HG03103 (cell line): ENCODE results near the gene LIX1L.
A peak's percentile ranks its signal among the peaks of the same experiment; 100 is the strongest.

Experiments
- ATAC-seq: cut with Tn5 transposase; IDR thresholded peaks from one replicate; pipeline ENCODE4 v1.9.1; 2021; ENCODE audit warnings: low read depth; ENCODE audit not compliant: unreplicated experiment

The LIX1L gene

DNA sequence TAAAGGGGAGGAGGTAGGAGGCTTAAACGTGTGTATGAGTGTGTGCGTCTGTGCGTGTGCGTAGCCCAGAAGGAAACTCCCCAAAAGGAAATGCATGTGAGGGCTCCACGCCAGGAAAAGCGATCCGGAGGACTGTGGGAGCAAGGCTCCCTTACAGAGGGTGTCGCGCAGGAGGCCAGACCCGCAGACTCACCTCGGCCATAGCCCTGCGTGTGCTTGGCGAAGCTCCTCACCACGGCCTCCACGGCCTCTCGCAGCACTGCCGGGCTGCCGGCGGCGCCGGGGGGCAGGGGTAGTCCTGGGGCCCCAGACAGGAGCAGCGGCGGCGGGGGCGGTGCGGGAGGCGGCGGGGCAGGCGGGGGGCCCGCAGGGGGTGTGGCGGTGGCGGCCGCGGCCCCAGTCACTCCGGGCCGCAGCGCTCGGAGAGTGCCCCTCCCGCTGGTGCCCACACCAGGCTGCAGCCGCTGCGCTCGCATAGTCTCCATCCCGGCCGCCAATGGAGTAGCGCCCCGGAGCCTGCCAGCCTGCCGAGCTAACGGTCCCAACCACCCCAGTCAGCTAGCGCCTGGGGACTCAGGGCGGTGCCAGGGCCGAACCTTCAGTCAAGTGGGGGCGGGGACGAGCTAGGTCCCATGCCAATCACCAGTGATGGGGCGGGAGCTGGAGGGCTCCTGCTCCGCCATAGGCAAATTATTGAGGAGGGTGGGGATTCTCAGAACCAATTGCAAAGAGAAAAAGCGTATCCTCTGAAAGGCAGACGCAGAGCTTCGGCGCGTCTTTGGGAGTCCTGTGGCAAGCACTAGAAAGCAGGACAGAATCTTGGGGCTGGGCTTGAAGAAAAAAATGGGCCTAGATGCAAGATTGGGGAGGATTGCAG lies at the start of gene LIX1L:
Gene LIX1L, minus strand, starts transcription at position 575 of the 877 bp plus-strand sequence. Its CDS starts 90 bp downstream, at position 485.
- ATAC-seq: peak; percentile 75

DNA sequence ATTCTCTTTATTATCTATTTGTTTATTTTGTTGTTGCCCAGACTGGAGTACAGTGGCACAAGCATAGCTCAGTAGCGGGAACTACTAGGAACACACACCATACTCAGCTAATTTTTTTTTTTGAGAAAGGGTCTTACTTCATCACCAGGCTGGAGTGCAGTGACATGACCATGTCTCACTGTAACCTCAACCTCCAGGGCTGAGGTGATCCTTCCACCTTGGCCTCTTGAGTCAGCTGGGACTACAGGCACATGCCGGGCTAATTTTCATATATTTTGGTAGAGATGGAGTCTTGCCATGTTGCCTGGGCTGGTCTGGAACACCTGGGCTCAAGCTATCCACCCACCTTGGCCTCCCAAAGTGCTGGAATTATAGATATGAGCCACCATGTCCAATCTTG lies 43.9 kb upstream of the LIX1L start:
- no peak for ATAC-seq

GRCh38 chr1:145999321-146000024 lies 41.7 kb upstream of the LIX1L start:
- ATAC-seq: no peak

- ATAC-seq: no peak
Measured at GRCh38 chr1:145997718-145998023, 39.9 kb upstream of the LIX1L start.

DNA sequence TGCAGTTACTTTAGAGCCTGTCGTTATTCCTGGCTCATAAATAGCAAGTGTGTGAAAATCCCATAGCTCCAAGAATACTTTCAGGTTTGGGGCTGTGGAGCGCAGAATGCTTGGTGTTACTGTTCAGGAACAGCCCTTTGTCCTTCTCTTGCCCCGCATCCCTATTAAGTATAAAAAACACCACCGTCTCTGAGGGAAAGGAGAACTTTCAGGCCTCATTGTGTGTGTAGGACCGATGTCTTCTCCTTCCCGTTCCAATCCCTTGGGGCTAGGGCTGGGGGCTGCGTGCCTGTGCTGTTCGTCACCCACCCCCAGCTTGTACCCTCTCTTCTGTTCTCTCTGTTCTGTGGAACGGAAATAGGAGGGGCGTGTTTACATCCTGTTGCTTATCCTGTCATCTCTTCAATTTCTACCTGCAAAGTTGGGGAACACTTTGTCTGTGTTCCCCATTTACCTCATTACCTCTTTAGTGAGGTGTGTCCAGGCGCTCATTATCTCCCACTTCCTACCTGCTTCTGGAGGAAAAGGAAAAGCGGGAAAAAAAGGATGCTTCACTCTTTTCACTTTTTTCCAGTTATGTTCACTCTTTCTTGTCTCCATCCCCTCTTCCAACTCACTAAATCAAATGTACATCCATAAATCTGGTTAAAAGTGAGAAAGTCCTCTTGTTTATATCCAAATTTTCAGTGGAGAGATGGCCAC lies 39.4 kb upstream of the LIX1L start:
- ATAC-seq: peak; percentile 17

DNA sequence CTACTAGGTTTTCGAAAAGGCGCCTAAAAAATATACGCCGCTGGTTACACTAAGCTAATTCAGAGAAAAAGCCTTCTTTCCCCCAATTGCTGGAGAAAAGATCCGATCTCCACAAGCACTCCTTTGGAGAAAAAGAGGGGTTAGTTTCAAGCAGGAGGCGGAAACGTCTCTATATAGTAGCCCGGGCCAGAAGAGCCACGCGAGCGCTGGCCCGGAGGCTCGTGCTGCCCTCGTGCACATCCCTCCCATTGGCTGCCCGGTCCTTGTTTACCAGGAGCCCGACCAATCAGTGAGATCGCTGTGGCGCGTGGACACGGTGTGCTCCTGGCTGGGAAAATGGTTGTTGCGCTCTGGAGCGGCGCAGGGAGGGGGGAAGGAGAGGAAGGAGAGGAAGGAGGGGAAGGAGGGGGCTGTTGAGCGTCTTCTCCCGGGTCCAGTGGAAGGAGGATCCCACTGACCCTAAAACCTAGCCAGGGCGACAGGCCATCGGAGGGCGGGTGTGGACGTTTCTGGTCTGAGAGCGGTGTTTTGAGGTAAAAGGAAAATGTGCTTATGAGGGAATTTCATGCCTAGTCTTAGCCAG lies 38.7 kb upstream of the LIX1L start, which contains the start of gene TXNIP:
Gene TXNIP, minus strand, starts transcription at position 147 of the 583 bp plus-strand sequence. CDS start 313 bp downstream, outside the sequence.
- ATAC-seq: peak; percentile 90

GRCh38 chr1:145995964-145996432 lies 38.2 kb upstream of the LIX1L start:
- ATAC-seq: no peak

DNA sequence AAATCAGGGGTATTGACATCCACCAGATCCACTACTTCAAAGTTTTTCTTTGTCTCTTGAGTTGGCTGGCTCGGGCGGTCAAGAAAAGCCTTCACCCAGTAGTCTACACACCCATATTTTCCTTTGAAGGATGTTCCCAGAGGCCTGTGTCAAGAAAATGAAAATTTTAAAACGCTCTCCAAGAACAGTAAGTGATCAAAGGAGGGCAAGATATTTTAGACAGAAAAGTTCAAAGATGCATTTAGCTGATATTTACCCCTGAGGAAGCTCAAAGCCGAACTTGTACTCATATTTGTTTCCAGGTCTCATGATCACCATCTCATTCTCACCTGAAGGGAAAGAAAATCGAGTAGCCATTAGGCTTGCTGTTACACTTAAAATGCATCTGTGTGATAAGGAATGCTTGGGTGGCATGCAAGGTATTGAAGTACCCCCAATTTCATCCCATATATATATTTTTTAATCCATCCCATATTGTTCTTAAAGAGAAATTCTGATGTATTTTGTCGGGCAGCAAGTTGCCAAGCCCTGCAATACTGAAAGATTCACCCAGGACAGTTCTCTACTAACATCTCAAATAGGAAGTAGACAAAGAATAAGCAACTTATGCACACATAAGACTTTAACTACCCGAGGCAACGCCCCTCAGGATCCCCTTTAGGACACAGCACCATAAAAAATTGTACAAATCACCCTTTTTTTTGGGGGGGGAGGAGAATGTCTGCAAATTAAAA lies 37.5 kb upstream of the LIX1L start:
- ATAC-seq: no peak

GRCh38 chr1:145994391-145995120 lies 36.7 kb upstream of the LIX1L start:
- no peak for ATAC-seq

GRCh38 chr1:145993618-145994390 lies 36.0 kb upstream of the LIX1L start:
- no peak for ATAC-seq

DNA sequence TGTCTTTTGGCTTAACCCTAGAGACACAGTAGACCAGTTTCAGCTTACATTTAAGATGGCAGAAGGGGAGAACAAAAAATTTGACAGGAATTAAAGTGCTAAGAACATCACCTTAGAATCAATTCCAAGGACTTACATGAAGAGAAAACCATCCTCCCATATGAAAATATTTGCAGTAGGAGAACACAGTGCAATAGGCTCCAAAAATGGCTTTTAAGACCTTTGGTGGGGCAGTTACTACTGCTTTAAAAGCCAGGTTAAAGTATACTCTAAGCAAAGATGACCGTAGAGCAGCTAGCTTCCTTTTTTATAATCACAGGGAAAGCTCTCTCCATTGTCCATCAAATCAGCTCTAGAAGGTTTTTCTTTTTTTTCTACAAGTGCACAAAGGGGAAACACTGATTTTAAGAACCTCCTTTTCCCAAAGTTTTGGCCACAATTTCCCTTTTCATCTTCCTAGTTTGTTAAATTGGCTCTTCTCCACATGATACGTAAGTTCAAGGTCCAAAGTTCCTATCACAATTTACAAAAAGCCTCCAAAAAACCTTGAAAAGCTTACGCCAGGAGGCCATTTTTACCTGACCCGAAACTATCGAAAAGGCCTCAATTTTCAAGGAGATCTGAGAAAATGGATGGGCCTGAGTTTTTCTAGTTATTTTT lies 35.3 kb upstream of the LIX1L start:
- no peak for ATAC-seq

DNA sequence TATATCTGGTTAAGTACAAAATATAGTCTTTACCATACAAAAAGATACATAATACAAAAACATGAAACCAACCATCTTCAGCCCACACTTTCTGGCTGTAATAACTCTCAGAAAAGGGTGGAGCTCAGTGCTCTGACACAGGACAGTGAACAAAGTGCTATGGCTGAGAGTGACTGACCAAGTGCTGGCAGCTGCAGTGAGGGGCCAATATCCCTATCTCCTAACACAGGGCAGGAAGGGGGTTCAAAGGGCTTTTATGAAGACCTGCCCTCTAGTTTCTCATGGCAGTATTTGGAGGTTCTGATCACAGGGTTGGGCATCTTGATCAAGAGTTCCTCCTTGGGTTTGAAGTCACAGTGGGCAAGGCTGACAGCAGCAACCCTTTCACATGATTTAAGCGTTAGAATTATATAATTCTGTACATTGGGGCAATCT lies 34.7 kb upstream of the LIX1L start:
- ATAC-seq: no peak

- ATAC-seq: no peak
Measured at GRCh38 chr1:145991735-145992412, 34.1 kb upstream of the LIX1L start.

DNA sequence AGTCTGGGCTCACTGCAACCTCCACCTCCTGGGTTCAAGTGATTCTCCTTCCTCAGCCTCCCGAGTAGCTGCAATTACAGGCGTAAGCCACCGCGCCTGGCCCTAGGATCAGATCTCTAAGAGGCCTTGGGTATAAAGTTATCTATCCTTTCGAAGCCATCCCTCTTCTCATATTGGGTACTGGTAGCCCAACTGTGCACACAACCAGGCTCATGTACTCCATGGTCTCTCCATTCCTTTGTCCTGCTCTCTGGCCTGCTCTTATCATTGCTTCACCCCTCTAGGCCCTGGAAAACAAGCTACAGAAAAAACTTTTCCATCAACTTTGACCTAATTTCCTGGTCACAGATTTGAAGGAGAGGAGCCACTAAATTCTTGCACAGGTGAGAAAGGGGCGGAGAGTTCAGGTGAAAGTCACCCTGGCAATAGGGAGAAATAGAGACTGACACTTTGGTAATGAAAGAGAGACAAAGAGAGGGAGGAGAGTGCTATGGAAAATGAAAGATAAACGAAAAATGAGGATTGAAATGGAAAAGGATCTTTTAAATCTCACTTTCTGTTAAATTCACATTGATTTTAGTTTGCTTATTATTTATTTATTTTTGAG lies 32.5 kb upstream of the LIX1L start:
- no peak for ATAC-seq

DNA sequence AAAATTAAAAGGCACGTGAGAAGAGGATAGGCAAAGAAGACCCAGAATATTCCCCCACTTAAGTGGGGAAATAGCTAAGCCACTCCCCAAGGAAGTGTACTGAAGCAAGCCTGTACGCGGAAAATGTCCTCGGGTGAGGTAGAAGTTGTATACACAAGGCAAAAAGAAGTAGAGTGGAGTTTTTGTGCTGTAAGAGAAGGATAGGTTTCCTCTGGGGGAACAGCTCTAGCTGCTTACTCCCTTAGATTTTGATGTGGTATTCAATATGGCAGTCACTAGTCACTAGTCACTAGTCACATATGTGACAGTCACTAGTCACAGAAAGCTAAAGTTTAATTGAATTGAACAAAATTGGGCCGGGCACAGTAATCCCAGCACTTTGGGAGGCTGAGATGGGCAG lies 31.0 kb upstream of the LIX1L start:
- ATAC-seq: no peak

GRCh38 chr1:145987926-145988325 lies 30.1 kb upstream of the LIX1L start:
- no peak for ATAC-seq

DNA sequence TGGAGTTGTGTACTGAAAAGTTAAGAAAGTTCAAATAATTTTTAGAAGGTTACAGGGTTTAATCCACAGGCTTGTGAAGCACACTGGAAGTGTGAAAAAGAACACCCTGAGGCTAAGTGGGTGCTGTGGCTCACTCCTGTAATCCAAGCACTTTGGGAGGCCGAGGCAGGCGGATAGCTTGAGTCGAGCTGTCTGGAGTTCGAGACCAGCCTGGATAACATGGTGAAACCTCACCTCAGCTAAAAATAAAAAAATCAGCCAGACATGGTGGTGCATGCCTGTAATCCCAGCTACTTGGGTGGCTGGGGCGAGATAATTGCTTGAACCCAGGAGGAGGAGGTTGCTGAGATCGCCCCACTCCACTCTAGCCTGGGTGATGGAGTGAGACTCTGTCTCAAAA lies 28.7 kb upstream of the LIX1L start:
- ATAC-seq: no peak
